ENCODE measurements around the gene HSD17B12.

The HSD17B12 gene

GRCh38 chr11:43788421-43788820 lies 107.9 kb downstream of the HSD17B12 start:
- Histone ChIP-seq H3K4me3 (no peak overlapping the region), H3K27ac (peak overlapping the region in 2 of 21 experiments; percentile 31 to 49)

- Histone ChIP-seq H3K27ac (no peak overlapping the region), H3K4me3 (no peak overlapping the region)
Observed at GRCh38 chr11:43789700-43790443, 109.3 kb downstream of the HSD17B12 start.

GRCh38 chr11:43790444-43790794 lies 109.9 kb downstream of the HSD17B12 start:
- Histone ChIP-seq H3K4me3 (no peak overlapping the region), H3K27ac (no peak overlapping the region)

GRCh38 chr11:43797337-43797736 lies 116.8 kb downstream of the HSD17B12 start:
- Histone ChIP-seq H3K4me3 (no peak overlapping the region), H3K27ac (no peak overlapping the region)

- Histone ChIP-seq H3K27ac (no peak overlapping the region), H3K4me3 (no peak overlapping the region)
Observed at GRCh38 chr11:43797866-43798265, 117.3 kb downstream of the HSD17B12 start.

- Histone ChIP-seq H3K4me3 (no peak overlapping the region), H3K27ac (no peak overlapping the region)
Observed at GRCh38 chr11:43802509-43802908, 122.0 kb downstream of the HSD17B12 start.

- no peak overlapping the region for H3K27ac ChIP-seq
- no peak overlapping the region for H3K4me3 ChIP-seq
Observed at GRCh38 chr11:43803766-43804165, 123.2 kb downstream of the HSD17B12 start.

GRCh38 chr11:43806976-43807375 lies 126.4 kb downstream of the HSD17B12 start:
- Histone ChIP-seq H3K4me3 (no peak overlapping the region), H3K27ac (no peak overlapping the region)

GRCh38 chr11:43810929-43811596 lies 130.5 kb downstream of the HSD17B12 start:
- H3K27ac ChIP-seq, result no peak overlapping the region
- no peak overlapping the region for H3K4me3 ChIP-seq

GRCh38 chr11:43812471-43812870 lies 131.9 kb downstream of the HSD17B12 start:
- Histone ChIP-seq H3K4me3 (no peak overlapping the region), H3K27ac (no peak overlapping the region)

- H3K27ac ChIP-seq, result no peak overlapping the region
- no peak overlapping the region for H3K4me3 ChIP-seq
Observed at GRCh38 chr11:43818220-43818619, 137.7 kb downstream of the HSD17B12 start.

GRCh38 chr11:43819926-43820325 lies 139.4 kb downstream of the HSD17B12 start:
- Histone ChIP-seq H3K27ac (no peak overlapping the region), H3K4me3 (no peak overlapping the region)

GRCh38 chr11:43823316-43823715 lies 142.8 kb downstream of the HSD17B12 start:
- H3K27ac ChIP-seq, result no peak overlapping the region
- H3K4me3 ChIP-seq, result no peak overlapping the region

- Histone ChIP-seq H3K27ac (no peak overlapping the region), H3K4me3 (no peak overlapping the region)
Observed at GRCh38 chr11:43823851-43824250, 143.3 kb downstream of the HSD17B12 start.

- H3K27ac ChIP-seq, result no peak overlapping the region
- H3K4me3 ChIP-seq, result no peak overlapping the region
Observed at GRCh38 chr11:43825217-43825816, 144.8 kb downstream of the HSD17B12 start.

- H3K4me3 ChIP-seq, result no peak overlapping the region
- no peak overlapping the region for H3K27ac ChIP-seq
Observed at GRCh38 chr11:43830928-43831440, 150.4 kb downstream of the HSD17B12 start.

GRCh38 chr11:43832536-43832935 lies 152.0 kb downstream of the HSD17B12 start:
- no peak overlapping the region for H3K27ac ChIP-seq
- no peak overlapping the region for H3K4me3 ChIP-seq

- Histone ChIP-seq H3K27ac (no peak overlapping the region), H3K4me3 (no peak overlapping the region)
Observed at GRCh38 chr11:43833657-43834073, 153.1 kb downstream of the HSD17B12 start.

- Histone ChIP-seq H3K4me3 (no peak overlapping the region), H3K27ac (no peak overlapping the region)
Observed at GRCh38 chr11:43834286-43834685, 153.7 kb downstream of the HSD17B12 start.

- H3K27ac ChIP-seq, result no peak overlapping the region
- H3K4me3 ChIP-seq, result no peak overlapping the region
Observed at GRCh38 chr11:43835104-43835503, 154.6 kb downstream of the HSD17B12 start.

GRCh38 chr11:43837879-43838278 lies 157.3 kb downstream of the HSD17B12 start:
- H3K27ac ChIP-seq, result no peak overlapping the region
- H3K4me3 ChIP-seq, result no peak overlapping the region
